Trophoblast cell (in vitro differentiated cells and primary cell): ENCODE data around the gene UBL7.

Experiments used
- DNase-seq, 2 donors: peaks; one replicate each; pipeline ENCODE4 v3.0.0-alpha.2; 2016
- H2AFZ ChIP-seq: 2 replicates; pipeline ENCODE4 v1.6.1; 2013; ENCODE audit warnings: low read length, moderate library complexity, mild to moderate bottlenecking; ENCODE audit not compliant: insufficient read depth, poor library complexity
- H2AK5ac ChIP-seq: 2 replicates; pipeline ENCODE4 v1.6.1; 2013; ENCODE audit warnings: mild to moderate bottlenecking, low read length
- H2BK120ac ChIP-seq: 2 replicates; pipeline ENCODE4 v1.6.1; 2013; ENCODE audit warnings: low read length, mild to moderate bottlenecking, moderate library complexity; ENCODE audit not compliant: insufficient read depth, poor library complexity
- H2BK12ac ChIP-seq: 2 replicates; pipeline ENCODE4 v1.6.1; 2013; ENCODE audit warnings: mild to moderate bottlenecking, low read length, moderate library complexity
- H2BK5ac ChIP-seq: 2 replicates; pipeline ENCODE4 v1.6.1; 2013; ENCODE audit warnings: low read length, low read depth, moderate library complexity, mild to moderate bottlenecking; ENCODE audit not compliant: poor library complexity
- H3K14ac ChIP-seq: 2 replicates; pipeline ENCODE4 v1.6.1; 2013; ENCODE audit warnings: mild to moderate bottlenecking, low read length
- H3K18ac ChIP-seq: 2 replicates; pipeline ENCODE4 v1.6.1; 2013; ENCODE audit warnings: mild to moderate bottlenecking, low read length
- H3K23ac ChIP-seq: 2 replicates; pipeline ENCODE4 v1.6.1; 2013; ENCODE audit warnings: low read length
- H3K27ac ChIP-seq: 2 replicates; pipeline ENCODE4 v1.5.1; 2013; ENCODE audit warnings: low read depth, mild to moderate bottlenecking, inconsistent platforms, low read length, moderate library complexity
- H3K27me3 ChIP-seq: 2 replicates; pipeline ENCODE4 v1.6.1; 2013; ENCODE audit warnings: inconsistent platforms, mild to moderate bottlenecking, low read length, moderate library complexity; ENCODE audit not compliant: insufficient read depth
- H3K36me3 ChIP-seq, 2 experiments: 1 replicate in 1 of 2; 2 replicates in 1 of 2; pipeline ENCODE4 v1.6.1; 2013; ENCODE audit warnings: low read length in 2 of 2, mild to moderate bottlenecking in 2 of 2, moderate library complexity in 1 of 2; ENCODE audit not compliant: insufficient read depth in 2 of 2, control insufficient read depth in 1 of 2
- H3K4ac ChIP-seq: 2 replicates; pipeline ENCODE4 v1.6.1; 2013; ENCODE audit warnings: low read depth, mild to moderate bottlenecking, low read length, moderate library complexity
- H3K4me1 ChIP-seq, 2 experiments: 1 replicate in 1 of 2; 2 replicates in 1 of 2; pipeline ENCODE4 v1.6.1; 2013; ENCODE audit warnings: low read length in 2 of 2, mild to moderate bottlenecking in 2 of 2, moderate library complexity in 1 of 2; ENCODE audit not compliant: insufficient read depth in 2 of 2, control insufficient read depth in 1 of 2
- H3K4me2 ChIP-seq: 2 replicates; pipeline ENCODE4 v1.6.1; 2013; ENCODE audit warnings: inconsistent platforms, mild to moderate bottlenecking, low read length, moderate library complexity
- H3K4me3 ChIP-seq: 2 replicates; pipeline ENCODE4 v1.5.1; 2013; ENCODE audit warnings: mild to moderate bottlenecking, low read depth, low read length, inconsistent platforms
- H3K79me1 ChIP-seq: one replicate; pipeline ENCODE4 v1.6.1; 2013; ENCODE audit warnings: low read length
- H3K79me2 ChIP-seq: 2 replicates; pipeline ENCODE4 v1.6.1; 2013; ENCODE audit warnings: low read length, mild to moderate bottlenecking; ENCODE audit not compliant: control insufficient read depth, insufficient read depth, poor library complexity
- H3K9ac ChIP-seq: 2 replicates; pipeline ENCODE4 v1.6.1; 2013; ENCODE audit warnings: mild to moderate bottlenecking, low read length
- H3K9me3 ChIP-seq: 2 replicates; pipeline ENCODE4 v1.6.1; 2013; ENCODE audit warnings: low read depth, mild to moderate bottlenecking, control low read depth, inconsistent platforms, low read length; ENCODE audit not compliant: insufficient read depth
- H4K12ac ChIP-seq: 2 replicates; pipeline ENCODE4 v1.6.1; 2013; ENCODE audit warnings: low read depth, mild to moderate bottlenecking, low read length, moderate library complexity
- H4K8ac ChIP-seq: 2 replicates; pipeline ENCODE4 v1.6.1; 2013; ENCODE audit warnings: low read depth, mild to moderate bottlenecking, low read length, moderate library complexity
- H4K91ac ChIP-seq: one replicate; pipeline ENCODE4 v1.6.1; 2013; ENCODE audit warnings: low read depth, mild to moderate bottlenecking, low read length, moderate library complexity
- WGBS: extraction: QIAGEN DNeasy Blood & Tissue Kit; methylation state at CpG from one replicate; pipeline ENCODE4 v1.1.7; 2013; ENCODE audit warnings: missing lambda C conversion rate; ENCODE audit not compliant: insufficient read length, insufficient coverage; ENCODE audit errors: extremely low coverage; 5-methylcytosine and 5-hydroxymethylcytosine counted together

The UBL7 gene

DNA sequence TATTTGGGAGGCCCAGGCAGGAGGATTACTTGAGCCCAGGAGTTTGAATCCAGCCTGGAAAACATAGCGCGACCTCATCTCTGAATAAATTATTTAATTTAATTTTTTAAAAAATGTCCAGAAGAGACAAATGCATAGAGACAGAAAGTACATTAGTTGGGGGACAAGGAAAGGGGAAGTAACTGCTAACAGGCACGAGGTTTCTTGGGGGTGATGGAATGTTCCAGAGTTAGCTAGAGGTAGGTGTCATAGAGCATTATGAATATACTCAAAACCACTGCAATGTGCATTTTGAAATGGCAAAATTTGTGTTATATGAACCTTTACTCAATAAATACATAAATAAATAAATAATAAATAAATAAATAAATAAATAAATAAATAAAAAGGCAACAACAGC is 61.9 kb downstream of the UBL7 start:
- H2BK12ac ChIP-seq, result no peak overlapping the region

DNA sequence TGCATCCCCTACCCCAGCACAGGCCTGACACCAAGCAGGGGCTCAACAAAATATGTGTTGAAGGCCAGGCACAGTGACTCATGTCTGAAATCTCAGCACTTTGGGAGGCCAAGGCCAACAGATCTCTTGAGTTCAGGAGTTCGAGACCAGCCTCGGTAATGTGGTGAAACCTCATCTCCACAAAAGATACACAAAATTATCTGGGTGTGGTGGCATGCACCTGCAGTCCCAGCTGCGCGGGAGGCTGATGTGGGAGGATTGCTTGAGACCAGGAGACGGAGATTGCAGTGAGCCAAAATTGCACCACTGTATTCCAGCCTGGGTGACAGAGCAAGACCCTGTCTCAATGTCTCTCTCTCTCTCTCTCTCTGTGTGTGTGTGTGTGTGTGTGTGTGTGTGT is 62.8 kb downstream of the UBL7 start:
- Histone ChIP-seq H3K23ac (no peak overlapping the region), H4K12ac (no peak overlapping the region)
- no CpG with 5 or more reads among the region's 5 CpGs for WGBS

More for the DNA sequence above, 61.9 kb downstream of the UBL7 start:
- Histone ChIP-seq H3K4me3 (no peak overlapping the region), H3K36me3 (no peaks in the 10 kb centered on the region), H3K23ac (no peak overlapping the region), H4K91ac (no peak overlapping the region), H3K9me3 (peaks cover 8% of the 10 kb centered on the region), H3K79me1 (peaks cover 24% of the 10 kb centered on the region), H3K9ac (no peak overlapping the region), H3K79me2 (peaks cover 4% of the 10 kb centered on the region), H3K4ac (no peak overlapping the region), H3K27ac (no peak overlapping the region), H4K8ac (no peak overlapping the region), H4K12ac (no peak overlapping the region), H3K18ac (no peak overlapping the region), H3K14ac (no peak overlapping the region), H3K4me1 (peaks cover 27 to 34% of the 10 kb centered on the region in 2 experiments), H3K4me2 (no peak overlapping the region), H3K27me3 (no peaks in the 10 kb centered on the region), H2AFZ (no peak overlapping the region), H2AK5ac (no peak overlapping the region), H2BK5ac (no peak overlapping the region), H2BK120ac (no peak overlapping the region)
- DNase-seq, result no peak
- WGBS, result no CpG with 5 or more reads among the region's 3 CpGs

DNA sequence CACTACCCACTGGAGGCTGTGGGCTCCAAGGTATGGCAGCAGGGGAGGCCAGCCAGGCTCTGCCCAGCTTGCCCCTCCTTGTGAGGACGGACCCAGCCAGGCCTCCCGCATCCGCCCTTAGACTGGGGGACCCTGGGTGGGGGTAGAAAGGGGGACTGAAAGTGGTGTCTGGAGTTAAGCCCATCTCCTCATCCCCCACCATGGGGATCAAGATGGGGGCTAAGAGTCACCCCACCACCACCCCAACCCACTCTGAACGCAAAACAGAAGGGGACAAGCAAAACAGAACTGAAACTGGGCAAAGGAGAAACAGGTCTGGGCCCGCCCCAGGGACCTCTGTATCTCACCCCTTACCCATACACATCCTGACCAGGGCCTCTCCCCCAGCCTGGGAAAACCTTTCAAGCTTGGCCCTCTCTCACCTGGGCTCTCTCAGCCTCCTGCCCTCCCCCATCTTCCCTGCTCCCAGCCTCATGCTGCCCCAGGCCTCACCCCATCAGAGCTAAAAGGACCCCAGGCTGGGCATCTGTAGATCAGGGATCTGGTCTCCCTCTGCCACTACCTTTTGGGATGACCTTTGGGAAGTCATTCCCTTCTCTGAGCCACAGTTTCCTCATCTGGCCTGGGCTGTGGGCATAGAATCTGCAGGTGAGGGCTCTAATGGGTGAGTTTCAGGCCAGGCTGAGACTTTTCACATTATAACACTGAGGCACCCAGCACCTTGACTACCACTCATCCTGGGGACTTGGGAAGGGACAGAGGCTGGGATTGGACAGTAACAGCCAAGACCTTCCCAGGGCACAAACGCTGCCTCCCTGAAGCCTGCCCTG is 63.5 kb downstream of the UBL7 start:
- peak overlapping the region; percentile 92 for H4K91ac ChIP-seq
- H3K9me3 ChIP-seq, result peaks cover 5% of the 10 kb centered on the region
- H3K4me3 ChIP-seq, result no peak overlapping the region
- H2BK12ac ChIP-seq, result peak overlapping the region; percentile 73
- peak overlapping the region; percentile 44 for H3K4ac ChIP-seq
- H2AK5ac ChIP-seq, result peak overlapping the region; percentile 56
- H2BK120ac ChIP-seq, result peak overlapping the region; percentile 74
- no CpG with 5 or more reads among the region's 6 CpGs for WGBS
- peak overlapping the region; percentile 15 for H4K8ac ChIP-seq
- H3K23ac ChIP-seq, result no peak overlapping the region
- H3K36me3 ChIP-seq, result no peaks in the 10 kb centered on the region
- peak overlapping the region; percentile 43 for H3K18ac ChIP-seq
- peak overlapping the region; percentile 16 for H3K27ac ChIP-seq
- H4K12ac ChIP-seq, result no peak overlapping the region
- DNase-seq, result peak in 1 of 2 donors; percentile 41
- H3K27me3 ChIP-seq, result no peaks in the 10 kb centered on the region
- peaks cover 24% of the 10 kb centered on the region for H3K79me1 ChIP-seq
- H3K9ac ChIP-seq, result no peak overlapping the region
- H3K4me1 ChIP-seq, result peaks cover 27 to 35% of the 10 kb centered on the region in 2 experiments
- H3K4me2 ChIP-seq, result no peak overlapping the region
- H2BK5ac ChIP-seq, result peak overlapping the region; percentile 81
- peaks cover 4% of the 10 kb centered on the region for H3K79me2 ChIP-seq
- H2AFZ ChIP-seq, result no peak overlapping the region
- H3K14ac ChIP-seq, result peak overlapping the region; percentile 85

More for the DNA sequence above, 62.8 kb downstream of the UBL7 start:
- Histone ChIP-seq H3K4me2 (no peak overlapping the region), H3K14ac (peak overlapping the region; percentile 85), H2BK5ac (no peak overlapping the region), H3K4me3 (no peak overlapping the region), H3K27ac (no peak overlapping the region), H3K36me3 (no peaks in the 10 kb centered on the region), H3K9ac (no peak overlapping the region), H3K4me1 (peaks cover 27 to 34% of the 10 kb centered on the region in 2 experiments), H2AFZ (no peak overlapping the region), H3K9me3 (peaks cover 8% of the 10 kb centered on the region), H3K79me1 (peaks cover 24% of the 10 kb centered on the region), H2BK12ac (peak overlapping the region; percentile 56), H2BK120ac (peak overlapping the region; percentile 12), H3K79me2 (peaks cover 4% of the 10 kb centered on the region), H3K4ac (no peak overlapping the region), H2AK5ac (peak overlapping the region; percentile 56), H3K18ac (peak overlapping the region; percentile 35), H4K8ac (no peak overlapping the region), H3K27me3 (no peaks in the 10 kb centered on the region), H4K91ac (peak overlapping the region; percentile 92)
- DNase-seq, result no peak

DNA sequence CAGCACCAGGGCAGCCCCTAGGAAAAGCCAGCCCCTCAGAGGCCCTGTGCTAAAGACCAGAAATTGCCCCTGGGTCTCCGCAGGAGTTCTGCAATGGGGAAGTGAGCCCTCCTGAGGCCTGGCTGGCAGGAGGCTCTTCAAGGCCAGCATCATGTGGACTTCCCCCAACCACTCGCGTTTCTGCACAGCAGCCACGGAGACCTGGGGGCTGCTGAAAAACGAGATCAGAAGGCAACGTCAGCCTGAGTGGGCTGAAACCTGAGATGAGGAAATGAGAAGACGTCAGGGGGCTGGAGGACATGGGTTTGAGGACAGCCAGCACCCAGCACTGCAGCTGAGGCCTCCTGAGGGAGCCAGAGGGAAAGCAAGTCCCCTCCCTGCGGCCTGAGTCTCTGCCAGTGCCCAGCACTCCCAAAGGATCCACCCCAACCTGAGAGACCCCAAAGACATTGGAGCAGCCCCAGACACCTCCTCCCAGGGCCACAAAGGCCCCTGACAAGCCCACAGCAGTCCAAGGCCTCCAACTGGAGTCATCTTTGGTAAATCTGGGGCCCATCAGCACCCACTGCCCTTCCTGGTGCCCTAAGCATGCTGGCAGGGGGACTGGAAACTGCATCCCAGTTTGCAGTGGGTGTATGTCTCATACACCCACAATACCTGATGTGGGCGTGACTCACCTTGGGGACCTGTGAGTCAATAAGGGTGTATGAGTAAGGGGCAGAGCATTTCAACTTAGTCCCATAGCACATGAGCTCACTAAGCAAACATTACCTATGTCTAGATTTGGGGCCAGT is 64.3 kb downstream of the UBL7 start:
- Histone ChIP-seq H3K4me2 (no peak overlapping the region), H3K27me3 (no peaks in the 10 kb centered on the region), H3K9me3 (peaks cover 5% of the 10 kb centered on the region), H4K12ac (no peak overlapping the region), H3K23ac (no peak overlapping the region), H2AFZ (no peak overlapping the region), H3K79me1 (peaks cover 27% of the 10 kb centered on the region), H2AK5ac (peak overlapping the region; percentile 7), H3K4ac (peak overlapping the region; percentile 44), H4K91ac (peak overlapping the region; percentile 92), H3K27ac (no peak overlapping the region), H3K36me3 (no peaks in the 10 kb centered on the region), H2BK5ac (peak overlapping the region; percentile 81), H3K4me3 (no peak overlapping the region), H2BK120ac (peak overlapping the region; percentile 60), H2BK12ac (peak overlapping the region; percentile 10), H3K4me1 (peaks cover 29 to 37% of the 10 kb centered on the region in 2 experiments), H3K79me2 (peaks cover 4% of the 10 kb centered on the region), H3K9ac (no peak overlapping the region), H3K18ac (peak overlapping the region; percentile 10), H4K8ac (peak overlapping the region; percentile 16), H3K14ac (peak overlapping the region; percentile 72)
- WGBS, result no CpG with 5 or more reads among the region's 9 CpGs
- peak; percentile 95 to 98 for DNase-seq
